T-helper 9 cell (primary cell): ENCODE measurements around the gene TBCEL.
A peak's percentile ranks its signal among the peaks of the same experiment; 100 is the strongest.
"Not testable (repeated sequence)": the region's sequence is repeated elsewhere in the genome, so short reads cannot be mapped to it uniquely, and the experiment has no call there.

Source experiments
- DNase-seq: peaks from one replicate; pipeline ENCODE4 v3.0.0-alpha.2; 2020
- total RNA-seq, 2 donors: gene quantifications; one replicate each; lab custom pipeline; 2026; lab: John Stamatoyannopoulos, UW

The TBCEL gene
- total RNA-seq = 5.1 to 8.2 reads per million in 2 donors

- peak; percentile 54 for DNase-seq
Observed at GRCh38 chr11:121023848-121024751, at the start of gene TBCEL. TBCEL (plus strand) TSS chr11:121024102; CDS start chr11:121045691, 21,589 bp downstream.

- no peak for DNase-seq
Observed at GRCh38 chr11:120974466-120974865, 49.4 kb upstream of the TBCEL start.

GRCh38 chr11:120974965-120975364 is 48.9 kb upstream of the TBCEL start:
- no peak for DNase-seq

GRCh38 chr11:120977266-120978137 is 46.4 kb upstream of the TBCEL start:
- DNase-seq = no peak

- no peak for DNase-seq
Observed at GRCh38 chr11:120978701-120979100, 45.2 kb upstream of the TBCEL start.

- DNase-seq = no peak
Observed at GRCh38 chr11:120985718-120986569, 38.0 kb upstream of the TBCEL start.

GRCh38 chr11:120988603-120989002 is 35.3 kb upstream of the TBCEL start:
- DNase-seq = no peak

GRCh38 chr11:120991830-120992686 is 31.8 kb upstream of the TBCEL start:
- DNase-seq = no peak

- DNase-seq = no peak
Observed at GRCh38 chr11:120994091-120994859, 29.6 kb upstream of the TBCEL start.

- no peak for DNase-seq
Observed at GRCh38 chr11:120995184-120995583, 28.7 kb upstream of the TBCEL start.

GRCh38 chr11:120996973-120997372 is 26.9 kb upstream of the TBCEL start:
- DNase-seq = no peak

- DNase-seq = no peak
Observed at GRCh38 chr11:120998581-120998980, 25.3 kb upstream of the TBCEL start.

GRCh38 chr11:121004206-121004840 is 19.6 kb upstream of the TBCEL start:
- no peak for DNase-seq

- no peak for DNase-seq
Observed at GRCh38 chr11:121006922-121007321, 17.0 kb upstream of the TBCEL start.

- no peak for DNase-seq
Observed at GRCh38 chr11:121008551-121008950, 15.4 kb upstream of the TBCEL start.

- DNase-seq = no peak
Observed at GRCh38 chr11:121012091-121012490, 11.8 kb upstream of the TBCEL start.

- no peak for DNase-seq
Observed at GRCh38 chr11:121018746-121019145, 5.2 kb upstream of the TBCEL start.

- DNase-seq = not testable (repeated sequence)
Observed at GRCh38 chr11:121021718-121022117, 2.2 kb upstream of the TBCEL start.

GRCh38 chr11:121024989-121025388 is 1.1 kb downstream of the TBCEL start:
- no peak for DNase-seq

GRCh38 chr11:121029153-121029552 is 5.3 kb downstream of the TBCEL start:
- no peak for DNase-seq
